ENCODE measurements around the gene NXN. TPM values are rescaled to one million over a fixed set of nuclear protein-coding genes. Genes with fewer than 3 reads are reported as not detected.
"Not testable (repeated sequence)": the region's sequence is repeated elsewhere in the genome, so short reads cannot be mapped to it uniquely, and the experiment has no call there.

Gene NXN
- total RNA-seq, 4 donors from 2014 or later = 6.6 to 28.4 (median 14.7) TPM

- no peaks in the 10 kb centered on the region for H3K27me3 ChIP-seq
- H3K9me3 ChIP-seq = no peaks in the 10 kb centered on the region
- H3K27ac ChIP-seq = no peak overlapping the region
- H3K4me3 ChIP-seq = no peak overlapping the region
- no peak for TF ChIP-seq CTCF (IDR thresholded peaks at IDR 0.05)
- TF ChIP-seq EP300 (IDR thresholded peaks at IDR 0.05) = no peak
- no peak for TF ChIP-seq POLR2A (IDR thresholded peaks at IDR 0.05)
- DNase-seq (ENCODE audit: low spot score in 2 of 2) = no peak
- H3K36me3 ChIP-seq = no peaks in the 10 kb centered on the region
- peaks cover 0 to 14% (median 0%) of the 10 kb centered on the region in 4 donors for H3K4me1 ChIP-seq
- 88 to 90% methylated on average over 15 of the region's 15 CpGs for WGBS, 2 donors
Observed at GRCh38 chr17:924711-925475, 54.7 kb downstream of the NXN start.

GRCh38 chr17:924306-924705 lies 55.3 kb downstream of the NXN start:
- H3K9me3 ChIP-seq; DNase-seq (ENCODE audit: low spot score in 2 of 2); H3K36me3 ChIP-seq; H3K27ac ChIP-seq; H3K27me3 ChIP-seq; H3K4me3 ChIP-seq: not testable (repeated sequence)
- 92 to 95% methylated on average over 15 of the region's 15 CpGs for WGBS, 2 donors
- peaks cover 0 to 14% (median 0%) of the 10 kb centered on the region in 4 donors for H3K4me1 ChIP-seq

- Histone ChIP-seq H3K27me3 (no peaks in the 10 kb centered on the region), H3K36me3 (no peaks in the 10 kb centered on the region), H3K4me3 (no peak overlapping the region), H3K9me3 (no peaks in the 10 kb centered on the region), H3K4me1 (peaks cover 0 to 9% (median 0%) of the 10 kb centered on the region in 4 donors), H3K27ac (no peak overlapping the region)
- no peak for TF ChIP-seq EP300 (IDR thresholded peaks at IDR 0.05)
- no peak for TF ChIP-seq CTCF (IDR thresholded peaks at IDR 0.05)
- no peak for TF ChIP-seq POLR2A (IDR thresholded peaks at IDR 0.05)
- DNase-seq (ENCODE audit: low spot score in 2 of 2) = no peak
- WGBS, 2 donors = 84 to 91% methylated on average over 9 of the region's 9 CpGs
Observed at GRCh38 chr17:923633-924032, 55.9 kb downstream of the NXN start.

- no peaks in the 10 kb centered on the region for H3K36me3 ChIP-seq
- H3K4me1 ChIP-seq = peaks cover 0 to 2% (median 0%) of the 10 kb centered on the region in 4 donors
- H3K27me3 ChIP-seq = no peaks in the 10 kb centered on the region
- H3K27ac ChIP-seq = no peak overlapping the region
- WGBS, 2 donors = 85 to 96% methylated on average over 13 of the region's 13 CpGs
- H3K9me3 ChIP-seq = peaks cover 0 to 8% (median 0%) of the 10 kb centered on the region in 4 donors
- DNase-seq (ENCODE audit: low spot score in 2 of 2) = no peak
- TF ChIP-seq CTCF (IDR thresholded peaks at IDR 0.05) = no peak
- no peak for TF ChIP-seq POLR2A (IDR thresholded peaks at IDR 0.05)
- TF ChIP-seq EP300 (IDR thresholded peaks at IDR 0.05) = no peak
- no peak overlapping the region for H3K4me3 ChIP-seq
Observed at GRCh38 chr17:921161-921560, 58.4 kb downstream of the NXN start.

- no peak for TF ChIP-seq CTCF (IDR thresholded peaks at IDR 0.05)
- no peak for TF ChIP-seq EP300 (IDR thresholded peaks at IDR 0.05)
- no peak for TF ChIP-seq POLR2A (IDR thresholded peaks at IDR 0.05)
- Histone ChIP-seq H3K4me1 (peaks cover 0 to 10% (median 6%) of the 10 kb centered on the region in 4 donors), H3K27ac (no peak overlapping the region), H3K27me3 (no peaks in the 10 kb centered on the region), H3K36me3 (no peaks in the 10 kb centered on the region), H3K9me3 (peaks cover 0 to 8% (median 0%) of the 10 kb centered on the region in 4 donors), H3K4me3 (no peak overlapping the region)
- WGBS, 2 donors = 92 to 96% methylated on average over 16 of the region's 16 CpGs
- DNase-seq (ENCODE audit: low spot score in 2 of 2) = no peak
Observed at GRCh38 chr17:920190-920589, 59.4 kb downstream of the NXN start.

Measured in tibial nerve (tissue), 4 donors.